ENCODE measurements around the gene BAX.

Gene BAX

DNA sequence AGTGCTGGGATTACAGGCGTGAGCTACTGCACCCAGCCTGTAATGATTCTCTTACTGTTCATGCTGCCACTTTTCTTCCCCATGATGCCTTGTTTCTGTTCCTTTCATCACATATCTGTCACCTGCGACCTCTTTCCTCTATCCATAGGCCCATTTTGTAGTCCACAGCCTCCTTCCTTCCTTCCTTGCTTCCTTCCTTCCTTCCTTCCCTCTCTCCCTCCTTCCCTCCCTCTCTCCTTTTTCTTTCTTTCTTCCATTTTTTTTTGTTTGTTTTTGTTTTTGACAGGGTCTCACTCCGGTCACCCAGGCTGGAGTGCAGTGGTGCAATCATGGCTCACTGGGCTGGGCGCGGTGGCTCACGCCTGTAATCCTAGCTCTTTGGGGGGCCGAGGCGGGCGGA lies 34.2 kb downstream of the BAX start:
- Histone ChIP-seq H3K36me3 (ENCODE audit: insufficient read depth, insufficient read length, low read length) (peaks cover 54% of the 10 kb centered on the region), H3K9ac (ENCODE audit: insufficient read length, low read depth) (no peak overlapping the region), H3K4me1 (ENCODE audit: insufficient read depth, insufficient read length) (peaks cover 17% of the 10 kb centered on the region), H3K9me3 (ENCODE audit: insufficient read depth, low read length) (no peaks in the 10 kb centered on the region), H3K27me3 (ENCODE audit: insufficient read depth, insufficient read length) (no peaks in the 10 kb centered on the region), H3K4me3 (ENCODE audit: insufficient read length, low read depth) (no peak overlapping the region)
- TF ChIP-seq SUZ12 (IDR thresholded peaks at IDR 0.05; ENCODE audit: extremely low read depth, insufficient read depth, insufficient read length) (no peak), YY1 (IDR thresholded peaks at IDR 0.05; ENCODE audit: insufficient read depth, insufficient read length) (no peak), ZNF274 (IDR thresholded peaks at IDR 0.05; ENCODE audit: low read depth, low read length) (no peak)
- DNase-seq (ENCODE audit: low read depth, low spot score): no peak

- Histone ChIP-seq H3K9me3 (ENCODE audit: insufficient read depth, low read length) (no peaks in the 10 kb centered on the region), H3K9ac (ENCODE audit: insufficient read length, low read depth) (no peak overlapping the region), H3K4me1 (ENCODE audit: insufficient read depth, insufficient read length) (peaks cover 17% of the 10 kb centered on the region)
These were observed 35.1 kb downstream of the BAX start for GRCh38 chr19:48989701-48990291.

DNA sequence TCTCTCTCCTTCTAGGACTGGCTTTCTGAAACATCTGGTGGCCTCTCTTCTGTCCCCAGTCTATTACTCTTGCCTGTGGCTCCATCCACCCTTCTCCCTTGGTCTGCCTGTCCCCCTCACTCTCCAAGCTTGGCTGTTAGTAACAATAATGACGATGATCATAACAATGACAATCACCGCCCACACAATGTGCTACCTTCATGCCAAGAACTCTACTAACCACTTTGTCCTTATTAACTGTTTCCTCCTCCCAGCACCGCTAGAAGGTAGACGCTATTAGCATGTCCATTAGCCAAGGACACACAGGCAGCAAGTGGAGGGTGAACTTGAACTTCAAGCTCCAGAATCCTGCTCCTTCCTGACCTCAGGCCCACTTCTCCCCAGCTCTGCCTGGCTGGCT lies 35.7 kb downstream of the BAX start:
- H3K4me3 ChIP-seq (ENCODE audit: insufficient read length, low read depth): no peak overlapping the region
- DNase-seq (ENCODE audit: low read depth, low spot score): no peak
- H3K27me3 ChIP-seq (ENCODE audit: insufficient read depth, insufficient read length): no peaks in the 10 kb centered on the region
- H3K4me1 ChIP-seq (ENCODE audit: insufficient read depth, insufficient read length): peaks cover 17% of the 10 kb centered on the region
- peaks cover 46% of the 10 kb centered on the region for H3K36me3 ChIP-seq (ENCODE audit: insufficient read depth, insufficient read length, low read length)
- no peak overlapping the region for H3K9ac ChIP-seq (ENCODE audit: insufficient read length, low read depth)
- no peak for TF ChIP-seq ZNF274 (IDR thresholded peaks at IDR 0.05; ENCODE audit: low read depth, low read length)
- TF ChIP-seq SUZ12 (IDR thresholded peaks at IDR 0.05; ENCODE audit: extremely low read depth, insufficient read depth, insufficient read length): no peak
- TF ChIP-seq YY1 (IDR thresholded peaks at IDR 0.05; ENCODE audit: insufficient read depth, insufficient read length): no peak
- no peaks in the 10 kb centered on the region for H3K9me3 ChIP-seq (ENCODE audit: insufficient read depth, low read length)

More at GRCh38 chr19:48989701-48990291, 35.1 kb downstream of the BAX start:
- TF ChIP-seq YY1 (IDR thresholded peaks at IDR 0.05; ENCODE audit: insufficient read depth, insufficient read length) (no peak), SUZ12 (IDR thresholded peaks at IDR 0.05; ENCODE audit: extremely low read depth, insufficient read depth, insufficient read length) (no peak), ZNF274 (IDR thresholded peaks at IDR 0.05; ENCODE audit: low read depth, low read length) (no peak)
- H3K27me3 ChIP-seq (ENCODE audit: insufficient read depth, insufficient read length): no peaks in the 10 kb centered on the region
- peaks cover 51% of the 10 kb centered on the region for H3K36me3 ChIP-seq (ENCODE audit: insufficient read depth, insufficient read length, low read length)
- no peak for DNase-seq (ENCODE audit: low read depth, low spot score)
- H3K4me3 ChIP-seq (ENCODE audit: insufficient read length, low read depth): no peak overlapping the region

DNA sequence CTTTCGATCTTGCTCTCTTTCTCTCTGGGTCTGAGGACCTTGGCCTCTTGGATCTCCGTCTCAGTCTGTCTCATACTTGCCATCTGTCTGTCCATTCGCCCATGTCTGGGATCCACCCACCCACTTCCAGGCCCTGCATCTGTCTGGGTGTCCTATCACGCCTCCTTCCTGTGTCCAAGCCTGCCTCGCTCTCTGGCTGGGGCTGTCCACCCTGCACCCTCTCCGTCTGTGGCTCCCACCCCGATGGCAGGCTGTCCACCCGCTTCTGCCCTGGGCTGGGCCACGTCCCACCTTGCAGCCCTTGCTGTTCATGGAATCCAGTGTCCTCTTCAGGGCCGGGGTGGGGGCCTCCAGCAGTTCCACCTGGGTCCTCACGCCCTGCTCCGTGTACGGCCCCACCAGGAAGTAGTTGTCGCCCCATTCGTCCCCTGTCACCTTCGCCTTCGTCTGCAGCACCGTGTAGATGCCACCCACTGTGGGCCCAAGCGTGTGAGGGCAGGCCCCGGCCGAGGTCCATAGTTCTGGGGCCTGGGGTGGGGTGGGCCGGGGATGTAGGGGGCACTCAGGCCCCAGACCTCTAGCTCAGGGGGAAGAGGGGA lies 36.4 kb downstream of the BAX start:
- Histone ChIP-seq H3K27me3 (ENCODE audit: insufficient read depth, insufficient read length) (no peaks in the 10 kb centered on the region), H3K9me3 (ENCODE audit: insufficient read depth, low read length) (no peaks in the 10 kb centered on the region), H3K9ac (ENCODE audit: insufficient read length, low read depth) (peak overlapping the region; percentile 56), H3K4me1 (ENCODE audit: insufficient read depth, insufficient read length) (peaks cover 17% of the 10 kb centered on the region), H3K4me3 (ENCODE audit: insufficient read length, low read depth) (no peak overlapping the region), H3K36me3 (ENCODE audit: insufficient read depth, insufficient read length, low read length) (peaks cover 39% of the 10 kb centered on the region)
- DNase-seq (ENCODE audit: low read depth, low spot score): no peak
- no peak for TF ChIP-seq YY1 (IDR thresholded peaks at IDR 0.05; ENCODE audit: insufficient read depth, insufficient read length)
- no peak for TF ChIP-seq ZNF274 (IDR thresholded peaks at IDR 0.05; ENCODE audit: low read depth, low read length)
- TF ChIP-seq SUZ12 (IDR thresholded peaks at IDR 0.05; ENCODE audit: extremely low read depth, insufficient read depth, insufficient read length): no peak

DNA sequence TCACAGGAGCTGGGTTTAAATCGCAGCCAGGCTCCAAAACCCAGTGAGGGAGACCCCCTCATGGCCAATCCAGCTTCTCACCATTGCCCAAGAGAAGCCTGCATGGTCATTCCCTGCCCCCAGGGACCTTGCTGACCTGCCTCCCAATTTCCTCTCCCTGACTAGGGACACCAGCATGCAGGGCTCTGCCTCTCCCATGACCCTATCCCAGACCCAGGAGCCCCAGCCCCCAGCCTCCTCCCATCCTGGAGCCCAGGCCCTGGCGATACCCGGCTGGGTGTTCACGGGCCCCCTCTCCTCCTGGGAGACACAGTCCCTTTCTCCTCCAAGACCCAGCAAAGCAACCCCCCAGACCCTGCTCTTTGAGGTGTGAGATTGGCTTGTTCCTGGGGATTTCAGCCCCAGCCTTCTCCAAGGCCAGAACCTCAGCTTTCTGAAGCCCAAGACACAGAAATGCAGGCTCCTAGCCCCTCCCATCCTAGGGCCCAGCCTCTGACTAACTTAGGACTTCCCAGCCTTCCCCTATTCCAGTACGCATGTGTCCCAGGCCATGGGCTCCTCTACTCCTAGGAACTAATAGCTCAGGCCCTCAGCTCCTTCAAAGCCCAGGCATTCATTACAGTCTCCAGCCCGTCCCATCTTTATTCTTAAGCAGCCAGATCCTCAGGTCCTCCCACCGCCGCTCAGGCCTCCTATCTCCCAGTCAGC lies 37.4 kb downstream of the BAX start:
- TF ChIP-seq SUZ12 (IDR thresholded peaks at IDR 0.05; ENCODE audit: extremely low read depth, insufficient read depth, insufficient read length): no peak
- TF ChIP-seq ZNF274 (IDR thresholded peaks at IDR 0.05; ENCODE audit: low read depth, low read length): no peak
- TF ChIP-seq YY1 (IDR thresholded peaks at IDR 0.05; ENCODE audit: insufficient read depth, insufficient read length): no peak
- DNase-seq (ENCODE audit: low read depth, low spot score): no peak
- H3K4me3 ChIP-seq (ENCODE audit: insufficient read length, low read depth): peak overlapping the region; percentile 89

DNA sequence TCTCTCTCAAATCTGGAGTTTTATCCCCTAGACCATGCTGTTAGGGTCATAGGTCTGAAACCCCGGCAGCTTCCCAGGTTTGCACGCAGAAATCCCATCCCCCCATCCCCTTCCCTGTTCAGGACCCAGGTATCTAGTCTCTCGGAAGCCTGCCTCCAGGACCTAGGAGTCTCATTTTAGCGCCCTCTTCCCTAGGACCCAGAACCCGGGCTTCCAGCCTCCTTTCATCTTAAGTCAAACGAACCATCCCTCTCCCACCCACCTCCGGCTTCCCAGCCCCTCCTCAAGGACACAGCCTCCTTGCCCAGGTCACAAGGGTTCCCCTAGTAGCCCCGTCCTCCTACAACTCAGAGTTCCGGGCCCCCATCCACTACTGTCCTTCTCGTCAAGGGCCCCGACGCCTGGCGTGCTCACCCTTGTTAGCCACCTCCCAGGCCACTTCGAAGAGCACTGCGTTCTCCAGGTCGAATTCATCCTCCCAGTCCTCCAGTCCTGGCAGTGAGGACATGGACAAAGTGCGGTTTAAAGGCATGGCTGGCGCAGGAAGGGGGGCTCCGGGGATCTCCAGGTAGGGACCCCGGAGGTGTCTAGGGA lies 38.0 kb downstream of the BAX start:
- H3K9me3 ChIP-seq (ENCODE audit: insufficient read depth, low read length): no peaks in the 10 kb centered on the region
- H3K27me3 ChIP-seq (ENCODE audit: insufficient read depth, insufficient read length): no peaks in the 10 kb centered on the region
- no peak for TF ChIP-seq SUZ12 (IDR thresholded peaks at IDR 0.05; ENCODE audit: extremely low read depth, insufficient read depth, insufficient read length)
- TF ChIP-seq ZNF274 (IDR thresholded peaks at IDR 0.05; ENCODE audit: low read depth, low read length): no peak
- TF ChIP-seq YY1 (IDR thresholded peaks at IDR 0.05; ENCODE audit: insufficient read depth, insufficient read length): no peak
- peaks cover 18% of the 10 kb centered on the region for H3K4me1 ChIP-seq (ENCODE audit: insufficient read depth, insufficient read length)
- H3K4me3 ChIP-seq (ENCODE audit: insufficient read length, low read depth): peak overlapping the region; percentile 89
- H3K36me3 ChIP-seq (ENCODE audit: insufficient read depth, insufficient read length, low read length): peaks cover 28% of the 10 kb centered on the region
- peak overlapping the region; percentile 85 for H3K9ac ChIP-seq (ENCODE audit: insufficient read length, low read depth)
- DNase-seq (ENCODE audit: low read depth, low spot score): no peak

More for the DNA sequence above, 37.4 kb downstream of the BAX start:
- Histone ChIP-seq H3K9ac (ENCODE audit: insufficient read length, low read depth) (peak overlapping the region; percentile 85), H3K4me1 (ENCODE audit: insufficient read depth, insufficient read length) (peaks cover 17% of the 10 kb centered on the region), H3K36me3 (ENCODE audit: insufficient read depth, insufficient read length, low read length) (peaks cover 31% of the 10 kb centered on the region), H3K27me3 (ENCODE audit: insufficient read depth, insufficient read length) (no peaks in the 10 kb centered on the region), H3K9me3 (ENCODE audit: insufficient read depth, low read length) (no peaks in the 10 kb centered on the region)
